NCI-H2196 treated with DMSO at 0.1 percent for 48 hours (cell line): Measurements from ENCODE around the gene KLHL33.
A peak's percentile ranks its signal among the peaks of the same experiment; 100 is the strongest.

ENCODE experiments used
- DNase-seq: peaks from one replicate; lab custom pipeline; 2025; ENCODE audit not compliant: unreplicated experiment; lab: John Stamatoyannopoulos, UW

KLHL33 gene, protein sequence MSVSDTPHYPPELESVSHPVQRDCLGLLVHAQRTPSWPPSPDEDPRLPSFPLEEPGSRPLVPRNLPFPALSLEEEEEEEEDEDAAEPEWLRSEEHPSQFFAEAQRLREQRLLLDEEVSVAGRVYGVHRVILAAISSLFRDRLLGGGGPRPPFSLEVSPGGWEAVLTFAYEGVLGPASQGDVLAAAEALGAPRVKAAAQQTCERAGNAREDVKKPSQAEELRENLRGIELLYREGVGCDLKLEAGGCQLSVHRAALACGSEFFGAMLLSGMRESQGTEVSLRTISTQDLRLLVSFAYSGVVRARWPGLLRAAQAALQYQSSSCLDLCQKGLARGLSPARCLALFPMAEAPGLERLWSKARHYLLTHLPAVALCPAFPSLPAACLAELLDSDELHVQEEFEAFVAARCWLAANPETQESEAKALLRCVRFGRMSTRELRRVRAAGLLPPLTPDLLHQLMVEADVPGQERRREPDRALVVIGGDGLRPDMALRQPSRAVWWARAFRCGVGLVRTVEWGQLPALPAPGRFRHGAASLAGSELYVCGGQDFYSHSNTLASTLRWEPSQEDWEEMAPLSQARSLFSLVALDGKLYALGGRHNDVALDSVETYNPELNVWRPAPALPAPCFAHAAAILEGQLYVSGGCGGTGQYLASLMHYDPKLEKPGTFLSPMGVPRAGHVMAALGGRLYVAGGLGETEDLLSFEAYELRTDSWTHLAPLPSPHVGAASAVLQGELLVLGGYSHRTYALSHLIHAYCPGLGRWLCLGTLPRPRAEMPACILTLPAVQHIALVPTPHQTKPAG

GRCh38 chr14:20435582-20436362, at the start of gene KLHL33:
Gene KLHL33, minus strand, starts transcription at chr14:20436166. Its CDS starts 355 bp downstream, at chr14:20435811.
- DNase-seq, result no peak

DNA sequence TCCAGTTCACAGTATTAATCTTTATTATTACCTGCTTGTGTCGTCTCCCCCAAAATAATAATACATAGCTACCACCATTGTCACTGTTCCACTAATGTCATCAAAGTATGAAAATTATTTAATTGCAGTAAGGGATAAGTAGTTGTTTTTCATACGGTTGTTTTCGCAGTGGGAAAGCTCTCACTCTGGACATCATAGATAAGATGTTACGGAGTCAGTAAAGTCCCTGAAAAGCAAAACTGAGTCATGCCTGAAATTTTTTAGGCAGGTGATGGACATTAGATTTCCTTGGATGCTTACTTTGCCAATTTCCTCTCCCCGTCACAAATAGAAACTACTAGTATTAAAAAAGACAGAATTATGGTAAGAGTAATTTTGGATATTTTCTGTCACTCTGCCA, 46.4 kb upstream of the KLHL33 start:
- no peak for DNase-seq

GRCh38 chr14:20478894-20479293, 42.9 kb upstream of the KLHL33 start:
- no peak for DNase-seq

DNA sequence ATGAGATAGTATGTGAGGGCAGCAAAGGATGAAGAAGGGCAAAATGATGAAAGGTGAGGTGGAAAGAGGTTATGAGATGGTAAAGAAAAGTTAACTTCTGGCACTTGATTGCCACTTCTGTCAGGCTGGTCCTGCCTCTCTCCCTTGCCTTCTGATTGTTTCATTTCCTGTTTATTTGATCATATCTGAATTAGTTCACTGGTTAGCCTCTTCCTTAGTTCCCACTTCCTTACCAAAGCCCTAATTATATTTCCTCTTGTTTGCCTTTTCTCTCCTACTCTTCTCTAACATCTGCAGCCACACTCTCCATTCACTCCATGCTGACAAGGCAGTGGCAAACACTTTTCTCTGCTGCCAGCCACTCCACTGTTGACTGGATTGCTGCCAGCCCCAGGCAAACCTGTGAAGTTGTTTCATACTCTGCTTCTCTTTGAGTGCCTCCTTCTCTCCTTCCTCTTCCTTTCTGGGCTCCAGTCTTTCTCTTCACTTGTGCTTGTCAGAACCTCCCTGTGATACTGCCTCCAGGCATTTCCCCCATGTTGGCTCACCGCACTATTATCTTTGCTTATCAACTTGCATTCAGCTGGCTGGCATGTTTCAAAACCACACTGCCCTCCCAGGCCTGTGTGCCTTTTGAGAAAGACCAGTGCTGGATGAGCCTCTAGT, 41.4 kb upstream of the KLHL33 start:
- peak; percentile 48 for DNase-seq

- DNase-seq, result no peak
These were observed 40.8 kb upstream of the KLHL33 start for GRCh38 chr14:20476776-20477175.

DNA sequence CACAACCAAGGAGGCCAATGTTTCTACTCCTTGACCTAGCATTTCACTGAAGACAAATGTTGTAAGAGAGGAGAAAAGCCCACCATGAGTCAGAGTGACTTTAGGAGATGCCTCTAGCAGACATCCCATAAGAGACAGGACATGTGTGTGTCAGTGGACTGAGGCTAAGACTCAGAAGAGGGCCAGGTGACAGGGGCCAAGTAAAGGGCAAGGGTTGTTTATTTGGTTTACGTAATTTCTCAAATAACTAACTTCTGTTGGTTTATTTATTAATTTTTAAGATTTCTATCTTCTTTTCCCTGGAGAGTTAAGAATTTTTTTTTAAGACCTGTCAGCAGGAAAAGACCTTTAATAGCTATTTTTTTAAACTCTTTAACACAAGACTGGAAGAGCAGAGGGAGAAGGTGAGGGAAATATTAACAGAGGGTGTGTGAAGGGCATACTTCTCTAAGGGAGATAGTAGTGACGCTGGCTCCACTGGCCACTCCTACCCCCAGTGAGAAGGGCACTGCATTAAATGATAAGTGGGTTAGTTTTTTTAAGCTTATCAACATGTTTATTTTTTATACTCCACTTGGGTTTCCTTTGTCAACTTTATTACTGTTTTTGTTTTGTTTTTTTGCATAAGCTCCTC, 36.7 kb upstream of the KLHL33 start:
- DNase-seq, result no peak

GRCh38 chr14:20470603-20470901, 34.6 kb upstream of the KLHL33 start:
- no peak for DNase-seq

DNA sequence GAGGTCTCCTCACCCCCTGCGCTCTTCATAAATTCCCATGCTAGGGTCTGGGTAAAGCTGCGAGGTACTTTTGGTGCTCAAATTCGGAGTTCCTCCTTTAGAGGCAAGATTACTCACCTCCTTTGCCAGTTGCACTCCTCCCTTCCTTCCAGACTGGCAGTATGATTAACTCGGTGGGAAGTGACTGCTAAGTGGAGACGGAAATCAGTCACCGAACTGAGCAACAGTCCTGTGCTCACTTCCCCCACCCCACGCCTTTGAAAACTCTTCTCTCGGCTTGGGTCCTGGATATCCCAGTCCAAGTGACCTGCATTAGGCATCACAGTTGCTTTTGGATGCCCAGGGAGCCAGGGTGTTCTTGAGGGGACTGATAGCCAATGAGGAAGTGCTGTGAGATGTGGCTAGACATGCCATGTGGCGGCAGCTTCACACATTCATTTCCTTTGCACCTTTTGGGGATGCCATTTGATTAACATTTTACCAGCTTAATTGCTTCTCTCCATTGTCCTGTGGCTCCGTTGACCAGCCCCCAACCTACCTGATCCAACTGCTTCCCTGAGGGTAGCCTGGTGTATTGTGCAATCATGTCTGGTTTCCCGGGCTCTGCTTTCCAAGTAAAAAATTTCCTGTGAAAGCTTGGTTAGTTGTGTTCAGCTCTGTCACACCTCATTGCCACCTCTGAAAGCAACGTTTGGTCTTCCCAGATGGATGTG, 34.1 kb upstream of the KLHL33 start:
- DNase-seq, result no peak

GRCh38 chr14:20469242-20469889, 33.4 kb upstream of the KLHL33 start, which contains the start of gene PNP:
Gene PNP, plus strand, starts transcription at chr14:20469406. Its CDS starts 119 bp downstream, at chr14:20469525.
- peak; percentile 87 for DNase-seq

- DNase-seq, result no peak
These were observed 32.8 kb upstream of the KLHL33 start for GRCh38 chr14:20468764-20469241.

GRCh38 chr14:20461225-20462141, 25.5 kb upstream of the KLHL33 start, which contains the start of gene PIP4P1:
Gene PIP4P1, minus strand, starts transcription at chr14:20461434. Its CDS starts 109 bp downstream, at chr14:20461325.
- peak; percentile 100 for DNase-seq

- no peak for DNase-seq
These were observed 24.7 kb upstream of the KLHL33 start for GRCh38 chr14:20460458-20461224.

- no peak for DNase-seq
These were observed 22.2 kb upstream of the KLHL33 start for GRCh38 chr14:20458031-20458789.

DNA sequence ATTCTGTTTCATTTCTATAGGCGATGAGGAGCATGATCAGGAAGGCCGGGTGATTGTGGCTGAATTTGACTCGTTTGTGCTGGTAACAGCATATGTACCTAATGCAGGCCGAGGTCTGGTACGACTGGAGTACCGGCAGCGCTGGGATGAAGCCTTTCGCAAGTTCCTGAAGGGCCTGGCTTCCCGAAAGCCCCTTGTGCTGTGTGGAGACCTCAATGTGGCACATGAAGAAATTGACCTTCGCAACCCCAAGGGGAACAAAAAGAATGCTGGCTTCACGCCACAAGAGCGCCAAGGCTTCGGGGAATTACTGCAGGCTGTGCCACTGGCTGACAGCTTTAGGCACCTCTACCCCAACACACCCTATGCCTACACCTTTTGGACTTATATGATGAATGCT, 21.0 kb upstream of the KLHL33 start:
- no peak for DNase-seq

DNA sequence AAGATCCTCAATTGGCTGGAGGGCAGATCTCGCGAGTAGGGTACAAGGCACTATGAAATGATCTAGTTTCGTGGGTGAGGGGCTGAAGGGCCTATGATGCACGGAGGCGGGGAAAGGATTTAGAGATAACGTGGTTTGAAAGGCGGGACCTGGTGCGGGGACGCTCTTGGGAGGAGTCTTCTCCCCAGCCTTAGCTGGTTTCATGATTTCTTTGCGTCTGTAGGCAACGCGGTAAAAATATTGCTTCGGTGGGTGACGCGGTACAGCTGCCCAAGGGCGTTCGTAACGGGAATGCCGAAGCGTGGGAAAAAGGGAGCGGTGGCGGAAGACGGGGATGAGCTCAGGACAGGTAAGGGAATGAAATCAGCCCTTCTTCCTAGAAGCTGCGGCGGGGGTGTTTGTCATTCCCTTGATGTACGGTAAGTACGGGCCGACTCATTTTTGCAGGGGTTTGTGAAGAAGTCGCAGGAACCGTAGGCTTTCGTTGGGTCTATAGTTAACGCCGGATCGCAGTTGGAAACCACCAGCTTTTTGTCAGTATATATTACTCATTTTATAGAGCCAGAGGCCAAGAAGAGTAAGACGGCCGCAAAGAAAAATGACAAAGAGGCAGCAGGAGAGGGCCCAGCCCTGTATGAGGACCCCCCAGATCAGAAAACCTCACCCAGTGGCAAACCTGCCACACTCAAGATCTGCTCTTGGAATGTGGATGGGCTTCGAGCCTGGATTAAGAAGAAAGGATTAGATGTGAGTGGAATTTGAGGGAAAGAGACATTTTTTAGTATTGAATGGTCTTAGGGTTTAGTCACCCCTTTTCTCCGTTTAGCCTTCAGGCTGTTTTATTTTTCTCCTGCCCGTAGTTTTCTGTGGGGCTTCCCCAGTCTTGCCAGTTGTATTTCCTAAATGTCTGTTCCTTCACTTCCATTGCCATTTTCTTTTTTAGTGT, 19.7 kb upstream of the KLHL33 start:
- peak; percentile 88 for DNase-seq
